ENCODE measurements around the gene EMILIN3.

Gene EMILIN3, protein sequence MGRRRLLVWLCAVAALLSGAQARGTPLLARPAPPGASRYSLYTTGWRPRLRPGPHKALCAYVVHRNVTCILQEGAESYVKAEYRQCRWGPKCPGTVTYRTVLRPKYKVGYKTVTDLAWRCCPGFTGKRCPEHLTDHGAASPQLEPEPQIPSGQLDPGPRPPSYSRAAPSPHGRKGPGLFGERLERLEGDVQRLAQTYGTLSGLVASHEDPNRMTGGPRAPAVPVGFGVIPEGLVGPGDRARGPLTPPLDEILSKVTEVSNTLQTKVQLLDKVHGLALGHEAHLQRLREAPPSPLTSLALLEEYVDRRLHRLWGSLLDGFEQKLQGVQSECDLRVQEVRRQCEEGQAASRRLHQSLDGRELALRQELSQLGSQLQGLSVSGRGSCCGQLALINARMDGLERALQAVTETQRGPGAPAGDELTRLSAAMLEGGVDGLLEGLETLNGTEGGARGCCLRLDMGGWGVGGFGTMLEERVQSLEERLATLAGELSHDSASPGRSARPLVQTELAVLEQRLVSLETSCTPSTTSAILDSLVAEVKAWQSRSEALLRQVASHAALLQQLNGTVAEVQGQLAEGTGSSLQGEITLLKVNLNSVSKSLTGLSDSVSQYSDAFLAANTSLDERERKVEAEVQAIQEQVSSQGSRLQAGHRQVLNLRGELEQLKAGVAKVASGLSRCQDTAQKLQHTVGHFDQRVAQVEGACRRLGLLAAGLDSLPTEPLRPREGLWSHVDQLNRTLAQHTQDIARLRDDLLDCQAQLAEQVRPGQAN

DNA sequence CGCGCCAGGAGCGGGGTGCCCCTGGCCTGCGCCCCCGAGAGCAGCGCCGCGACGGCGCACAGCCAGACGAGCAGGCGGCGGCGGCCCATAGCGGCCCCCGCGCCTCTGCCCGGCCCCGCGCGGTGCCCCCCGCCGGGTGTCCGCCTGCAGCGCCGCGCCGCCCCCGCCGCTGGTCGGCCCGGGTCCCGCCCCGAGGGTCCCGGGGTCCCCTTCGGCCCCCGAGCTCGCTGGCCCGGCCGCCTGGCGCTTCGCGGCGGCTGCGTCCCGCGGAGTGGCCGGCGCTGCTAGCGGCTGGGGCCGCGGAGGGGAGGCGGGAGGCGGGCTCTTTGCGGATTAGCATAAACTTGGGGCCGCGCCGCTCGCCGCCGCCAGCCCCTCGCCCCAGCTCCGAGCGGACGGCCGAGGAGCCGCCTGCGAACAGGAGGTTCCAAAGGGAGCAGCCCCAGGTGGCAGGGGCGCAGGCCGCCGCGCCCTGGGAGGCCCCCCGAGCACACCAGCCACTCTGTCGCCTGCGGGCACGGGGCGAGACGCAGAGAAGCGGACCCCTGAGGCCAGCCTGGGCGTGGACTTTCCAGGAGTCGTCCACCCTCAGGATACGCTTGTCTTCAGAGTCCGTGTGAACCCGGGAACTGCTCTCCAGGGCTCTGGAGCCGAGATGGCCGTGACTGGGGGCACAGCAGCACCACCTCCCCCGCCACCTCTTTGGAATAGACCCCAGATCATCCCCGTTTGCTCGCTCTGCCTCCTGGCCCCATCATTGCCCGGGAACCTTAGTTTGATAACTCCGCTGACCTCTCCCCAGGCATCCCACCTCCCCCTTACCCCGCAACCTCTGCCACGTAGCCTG lies at the start of gene EMILIN3:
Gene EMILIN3 (minus strand): TSS at position 273 of the 847 bp plus-strand sequence. CDS start 184 bp downstream, at position 89.
- no peak for DNase-seq

DNA sequence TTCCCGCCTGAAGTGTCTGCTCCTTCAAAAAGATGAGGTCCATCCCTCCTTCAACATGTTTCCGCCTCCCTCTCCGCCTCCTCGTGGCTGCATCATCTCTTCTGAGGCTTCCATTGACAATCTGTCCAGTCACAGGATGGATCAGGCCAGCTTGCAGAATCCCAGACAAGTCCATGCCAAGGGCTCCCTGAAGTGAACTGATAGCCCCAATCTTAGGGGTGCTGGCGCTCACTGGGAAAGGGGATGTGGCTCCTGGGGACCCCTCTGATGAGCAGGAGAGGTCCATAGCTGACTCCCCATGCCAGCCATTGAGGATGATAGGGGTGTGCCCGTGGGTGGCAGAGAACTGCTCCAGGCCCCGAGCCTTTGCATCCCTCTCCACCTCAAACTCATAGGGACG lies 48.6 kb upstream of the EMILIN3 start:
- DNase-seq: no peak

DNA sequence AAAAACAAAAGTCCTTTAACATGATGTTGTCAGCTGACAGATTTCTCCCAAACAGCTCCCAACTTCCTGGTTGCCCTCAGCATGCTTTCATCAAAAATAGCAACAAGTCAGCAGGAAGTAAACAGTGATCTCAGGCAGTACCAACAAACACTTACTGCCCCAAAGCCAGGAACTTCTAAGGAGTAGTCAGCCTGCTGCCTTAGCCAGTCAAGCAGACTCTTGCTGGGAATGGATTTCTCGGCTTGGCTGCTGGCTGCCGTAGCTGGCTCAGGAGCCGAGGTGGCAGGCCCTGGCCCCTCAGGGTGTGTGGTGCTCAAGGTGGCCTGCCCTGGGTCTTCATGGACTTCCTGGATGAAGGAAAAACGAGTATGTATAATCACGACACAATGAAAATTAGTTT lies 46.6 kb upstream of the EMILIN3 start:
- no peak for DNase-seq

GRCh38 chr20:41412324-41413120 lies 45.9 kb upstream of the EMILIN3 start:
- DNase-seq: no peak

- no peak for DNase-seq
Observed at GRCh38 chr20:41411391-41411847, 44.8 kb upstream of the EMILIN3 start.

DNA sequence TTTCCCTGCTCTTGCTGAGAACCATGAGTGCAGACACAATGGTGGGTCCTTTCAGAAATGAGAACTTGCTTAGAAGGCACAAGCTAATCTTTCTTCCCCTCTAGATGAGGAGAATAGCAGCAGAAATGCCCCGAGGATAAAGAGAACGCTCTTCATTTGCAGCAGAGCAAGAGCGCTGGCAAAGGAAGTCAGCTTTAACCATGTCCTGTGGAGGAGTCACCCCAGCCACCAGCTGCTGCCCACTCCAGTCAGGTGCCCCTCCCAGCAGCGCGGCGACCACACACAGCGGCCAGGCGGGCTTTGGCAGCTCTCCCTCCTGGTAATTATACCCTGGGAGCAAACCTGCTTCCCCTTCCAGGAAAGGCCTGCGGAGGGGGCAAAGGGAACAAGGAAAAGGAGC lies 42.4 kb upstream of the EMILIN3 start:
- no peak for DNase-seq

- DNase-seq: no peak
Observed at GRCh38 chr20:41408156-41408794, 41.7 kb upstream of the EMILIN3 start.

GRCh38 chr20:41407607-41408006 lies 41.0 kb upstream of the EMILIN3 start:
- DNase-seq: no peak

GRCh38 chr20:41406896-41407444 lies 40.4 kb upstream of the EMILIN3 start:
- no peak for DNase-seq

DNA sequence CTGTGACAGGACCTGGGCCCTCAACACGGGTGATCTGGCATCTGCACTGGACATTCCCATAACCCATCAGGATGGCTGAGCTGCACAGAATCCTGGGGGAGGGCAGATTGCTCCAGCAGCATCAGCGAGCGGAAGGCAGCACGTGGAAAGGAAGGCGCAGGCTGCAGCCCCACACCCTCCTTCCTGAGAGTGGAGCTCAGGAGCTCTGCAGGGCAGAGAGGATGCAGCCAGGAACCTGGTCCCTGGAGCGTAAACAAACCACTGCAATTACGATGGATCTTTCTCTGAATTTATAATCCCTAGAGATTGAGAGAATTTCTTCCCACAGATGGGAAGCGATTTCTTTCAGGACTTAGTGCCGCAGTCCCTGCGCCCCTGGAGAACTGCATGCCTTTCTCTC lies 39.7 kb upstream of the EMILIN3 start:
- DNase-seq: no peak

GRCh38 chr20:41405436-41405835 lies 38.8 kb upstream of the EMILIN3 start:
- DNase-seq: no peak

DNA sequence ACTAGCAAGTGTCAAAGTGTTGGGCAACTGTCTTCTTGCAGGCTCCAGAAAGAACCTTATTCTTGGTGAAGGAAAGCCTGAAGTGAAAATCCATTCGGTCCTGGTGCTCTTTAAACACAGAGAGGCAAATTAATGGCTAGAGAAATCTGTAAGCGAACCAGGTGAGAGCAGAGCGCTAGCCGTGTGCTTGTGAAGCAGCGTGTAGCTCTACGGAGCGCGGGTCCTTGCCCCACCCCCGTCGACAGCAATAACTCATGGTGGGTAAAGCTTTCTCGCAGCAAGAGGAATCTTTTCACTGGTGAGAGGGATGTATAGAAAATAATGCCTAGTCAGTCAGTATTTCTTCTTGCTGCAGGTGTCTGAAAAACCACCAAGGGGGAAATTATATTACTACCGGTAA lies 37.0 kb upstream of the EMILIN3 start:
- DNase-seq: no peak

- DNase-seq: no peak
Observed at GRCh38 chr20:41398408-41398807, 31.8 kb upstream of the EMILIN3 start.

DNA sequence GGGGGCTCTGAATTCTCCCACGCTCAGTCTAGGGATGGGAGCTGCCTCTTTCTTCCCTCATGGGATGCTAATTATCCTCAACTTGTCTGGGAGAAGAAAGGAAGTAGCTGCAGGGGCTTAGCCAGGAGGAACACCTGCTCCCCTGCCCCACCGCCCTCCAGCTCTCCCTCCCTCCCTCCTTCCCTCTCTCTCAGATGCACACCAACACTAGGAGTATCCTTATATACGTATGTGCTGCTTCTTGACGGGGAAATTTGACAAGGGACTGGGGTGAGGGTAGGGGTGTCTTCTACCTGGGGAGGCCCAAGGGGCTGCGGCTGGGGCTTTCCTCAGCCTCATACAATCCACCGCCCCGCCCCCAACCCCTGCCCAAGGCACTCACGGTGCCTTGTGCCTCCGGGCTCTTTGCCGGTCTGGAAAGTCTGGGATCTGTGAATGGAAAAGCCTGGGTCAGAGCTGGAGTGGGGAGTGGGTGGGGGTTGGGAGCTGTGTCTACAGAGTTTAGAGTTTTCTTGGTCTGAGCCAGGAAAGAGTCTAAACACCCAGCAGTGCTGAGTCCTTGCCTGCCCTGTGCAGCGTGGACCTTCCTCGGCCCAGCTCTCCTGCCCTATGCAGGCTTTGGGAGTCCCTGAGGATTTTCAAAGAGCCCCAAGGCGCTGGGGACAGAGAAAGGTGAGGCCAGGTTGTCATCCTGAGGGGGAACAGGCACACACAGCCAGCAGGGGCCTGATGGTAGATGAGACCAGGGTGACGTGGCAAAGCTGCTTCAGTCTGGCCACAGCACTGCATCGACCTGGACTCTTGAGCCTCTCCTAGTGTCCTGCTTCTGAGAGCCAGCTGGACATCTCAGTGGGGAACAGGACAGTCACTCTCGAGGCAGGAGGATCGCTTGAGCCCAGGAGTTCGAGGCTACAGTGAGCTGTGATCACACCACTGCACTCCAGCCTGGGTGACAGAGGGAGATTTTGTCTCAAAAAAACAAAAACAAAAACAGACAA lies 29.3 kb upstream of the EMILIN3 start:
- DNase-seq: no peak

DNA sequence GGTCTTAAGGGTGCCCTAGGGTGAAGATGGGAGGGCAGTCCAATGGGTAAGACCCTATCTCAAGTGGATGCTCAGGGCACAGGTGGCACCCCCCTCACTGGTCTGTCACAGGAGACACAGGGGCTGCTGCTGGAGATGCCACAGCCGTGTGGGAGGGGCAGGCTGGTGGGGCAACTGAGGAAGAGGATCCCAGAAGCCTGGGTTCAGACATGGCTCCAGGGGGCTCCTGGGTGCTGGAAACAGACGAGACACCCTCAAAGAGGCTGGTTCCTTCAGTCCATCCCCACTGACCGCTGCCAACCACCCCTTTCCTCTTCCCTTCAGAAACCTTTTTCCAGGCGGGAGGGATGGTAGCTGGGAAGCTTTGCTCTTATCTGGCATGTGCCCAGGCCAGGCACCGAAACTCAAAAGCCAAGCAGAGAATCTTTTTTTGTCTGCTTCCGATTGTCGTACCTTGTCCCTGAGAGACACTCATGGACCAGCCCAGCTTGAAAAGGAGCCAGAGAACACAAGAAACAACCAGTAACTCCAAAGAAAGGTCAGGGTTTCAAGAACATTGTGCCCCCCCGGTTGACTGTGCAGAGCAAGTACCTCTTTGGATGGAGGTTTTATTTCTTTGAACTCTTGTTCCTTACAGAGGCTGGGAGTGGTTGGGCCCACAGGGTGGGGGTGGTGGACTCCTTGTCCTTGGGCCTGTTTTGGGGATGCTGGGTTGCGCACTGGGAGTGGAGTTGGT lies 28.5 kb upstream of the EMILIN3 start:
- no peak for DNase-seq

GRCh38 chr20:41394081-41394480 lies 27.5 kb upstream of the EMILIN3 start:
- no peak for DNase-seq

DNA sequence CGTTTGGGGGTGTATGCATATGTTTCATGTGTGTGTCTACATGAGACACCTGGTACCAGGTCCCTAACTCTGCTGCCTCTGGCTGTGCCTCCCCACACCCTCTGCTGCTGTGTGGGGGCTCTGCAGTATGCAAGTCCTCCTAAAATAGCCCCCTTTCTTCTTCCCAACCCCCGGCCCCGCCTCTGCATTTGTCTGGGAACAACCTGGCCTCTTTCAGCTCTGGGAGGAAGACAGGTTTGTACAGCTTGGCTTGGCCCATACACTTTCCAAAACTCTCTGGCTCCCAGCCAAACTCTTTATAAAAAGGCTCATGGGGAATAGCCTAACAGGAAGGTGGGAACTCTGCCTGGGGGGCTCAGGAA lies 27.1 kb upstream of the EMILIN3 start:
- no peak for DNase-seq

GRCh38 chr20:41392871-41393704 lies 26.5 kb upstream of the EMILIN3 start:
- DNase-seq: no peak

DNA sequence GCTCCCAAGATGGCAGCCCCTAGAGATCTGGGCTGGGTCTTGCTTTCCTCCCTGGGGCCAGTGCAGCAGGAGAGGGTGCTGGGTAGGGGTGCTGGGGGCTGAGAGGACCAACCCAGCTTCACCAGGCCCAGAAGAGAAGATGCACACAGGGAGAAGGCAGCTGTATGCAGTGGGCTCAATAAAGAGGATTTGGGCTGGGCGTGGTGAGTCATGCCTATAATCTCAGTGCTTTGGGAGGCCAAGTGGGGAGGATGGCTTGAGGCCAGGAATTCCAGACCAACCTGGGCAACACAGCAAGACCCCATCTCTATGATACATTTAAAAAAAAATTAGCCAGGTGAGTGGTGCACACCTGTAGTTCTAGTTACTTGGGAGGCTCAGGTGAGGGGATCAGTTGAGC lies 25.7 kb upstream of the EMILIN3 start:
- DNase-seq: no peak

Measured in stimulated activated CD4-positive, alpha-beta T cell treated with anti-CD3 and anti-CD28 coated beads, Interleukin-12 subunit alpha, Interleukin-12 subunit beta, amount 100 ng/mL, for 4 hours (primary cell).